GM15510 (cell line): ENCODE results near the gene KCNC3.

Source experiments
- POLR2A ChIP-seq: IDR thresholded peaks from 3 replicates; pipeline ENCODE4 v1.6.1; 2011; ENCODE audit warnings: borderline replicate concordance; ENCODE audit not compliant: insufficient read length; ENCODE audit errors: extremely low read depth

Gene KCNC3

GRCh38 chr19:50322931-50323781, 6.0 kb downstream of the KCNC3 start:
- TF ChIP-seq POLR2A = no peak

- TF ChIP-seq POLR2A = no peak
These were observed 6.9 kb downstream of the KCNC3 start for GRCh38 chr19:50322234-50322633.

GRCh38 chr19:50321831-50322230, 7.3 kb downstream of the KCNC3 start:
- no peak for TF ChIP-seq POLR2A

GRCh38 chr19:50320596-50320995, 8.6 kb downstream of the KCNC3 start:
- no peak for TF ChIP-seq POLR2A

GRCh38 chr19:50320051-50320450, 9.1 kb downstream of the KCNC3 start:
- TF ChIP-seq POLR2A = no peak

DNA sequence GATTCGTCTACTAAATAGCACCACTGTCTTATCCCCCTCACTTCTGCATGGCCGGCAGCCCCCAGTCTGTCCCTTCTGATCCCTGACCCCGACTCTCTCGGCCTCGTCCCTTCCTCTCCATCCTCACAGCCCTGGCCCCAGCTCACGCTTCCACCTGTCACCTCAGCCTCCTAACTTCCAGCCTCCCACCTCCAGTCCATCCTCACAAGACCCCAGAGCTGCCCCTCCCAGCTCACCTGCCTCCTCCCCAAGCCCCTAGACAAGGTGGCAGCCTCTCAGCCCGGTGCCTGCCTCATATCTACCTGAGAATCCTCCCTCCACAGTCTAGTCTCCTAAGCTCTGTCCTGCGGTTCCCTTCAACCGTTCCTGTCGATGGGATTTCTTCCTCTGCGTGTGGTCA, 10.0 kb downstream of the KCNC3 start:
- TF ChIP-seq POLR2A = no peak

- no peak for TF ChIP-seq POLR2A
These were observed 10.7 kb downstream of the KCNC3 start for GRCh38 chr19:50318438-50318837.

DNA sequence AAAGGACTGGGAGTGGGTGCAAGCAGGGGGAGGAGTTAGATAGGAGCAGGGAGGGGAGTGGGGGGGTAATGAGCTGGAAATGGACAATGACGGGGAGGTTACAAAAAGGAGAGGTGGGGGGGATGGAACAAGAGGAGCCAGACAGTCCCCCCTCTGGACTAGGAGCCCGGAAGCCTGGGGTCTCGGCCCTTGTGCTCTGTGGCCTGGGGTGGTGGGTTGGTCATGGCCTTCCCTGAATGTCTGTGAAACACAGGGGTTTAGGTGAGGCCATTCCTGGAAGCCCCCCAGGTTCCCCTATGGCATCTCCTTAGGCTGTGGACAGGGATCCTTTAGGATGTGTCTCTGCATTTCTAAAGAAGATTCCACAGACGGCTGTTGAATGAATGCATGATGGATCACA, 12.1 kb downstream of the KCNC3 start:
- TF ChIP-seq POLR2A = no peak

DNA sequence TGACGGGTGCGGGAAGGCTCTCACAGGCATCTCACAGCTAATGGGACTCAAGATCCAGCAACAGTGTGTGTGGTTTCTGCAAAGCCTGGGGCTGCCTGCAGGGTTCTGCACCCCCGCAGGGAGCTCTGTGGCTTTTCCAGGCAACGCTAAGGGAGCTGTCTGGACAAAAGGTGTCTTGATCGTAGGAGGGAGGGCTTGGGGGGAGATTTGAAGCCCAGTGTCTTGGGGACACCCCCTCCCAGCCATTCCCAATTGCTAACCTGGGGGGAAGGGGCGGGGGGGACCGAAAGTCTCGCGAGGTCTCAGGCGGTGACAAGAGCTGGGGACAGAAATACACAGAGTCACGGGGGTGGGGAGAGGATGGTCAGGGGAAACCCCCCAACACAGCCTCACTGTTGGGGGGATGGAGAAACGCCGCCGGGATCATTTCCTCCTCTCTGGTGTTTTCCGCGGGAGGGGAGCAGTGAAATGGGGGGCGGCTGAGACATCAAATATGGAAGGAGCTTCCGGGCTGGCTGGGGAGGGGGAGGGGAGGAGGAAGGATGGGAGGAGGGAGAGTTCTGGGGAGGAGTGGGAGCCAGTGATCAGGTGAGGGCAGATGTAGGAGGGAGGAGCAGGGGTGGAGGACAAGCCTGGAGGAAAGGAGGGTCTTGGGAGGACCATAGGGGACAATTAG, 13.3 kb downstream of the KCNC3 start:
- TF ChIP-seq POLR2A = no peak

GRCh38 chr19:50314724-50315708, 14.2 kb downstream of the KCNC3 start:
- no peak for TF ChIP-seq POLR2A

GRCh38 chr19:50313812-50314536, 15.2 kb downstream of the KCNC3 start:
- TF ChIP-seq POLR2A = no peak

GRCh38 chr19:50312967-50313811, 16.0 kb downstream of the KCNC3 start:
- TF ChIP-seq POLR2A = no peak

- TF ChIP-seq POLR2A = no peak
These were observed 17.2 kb downstream of the KCNC3 start for GRCh38 chr19:50311723-50312635.
